SU-DHL-6 (cell line): ENCODE measurements around the gene HCN4.

ENCODE experiments used
- H2AFZ ChIP-seq: fragments of 200-600 bp; sonication (generic); 2 replicates; pipeline ENCODE4 v1.6.1; 2014; ENCODE audit warnings: low read depth, mild to moderate bottlenecking, moderate library complexity, mixed read lengths, antibody characterized with exemption, low read length; ENCODE audit not compliant: severe bottlenecking
- H3F3A ChIP-seq: fragments of 200-600 bp; shearing (Covaris generic); 2 replicates; pipeline ENCODE4 v1.6.0; 2016; ENCODE audit warnings: antibody characterized with exemption, mild to moderate bottlenecking; ENCODE audit not compliant: insufficient read depth
- H3K27ac ChIP-seq: fragments of 200-600 bp; sonication (generic); 2 replicates; pipeline ENCODE4 v1.5.1; 2016; ENCODE audit warnings: low read depth, mild to moderate bottlenecking, low read length, moderate library complexity, mixed read lengths
- H3K27me3 ChIP-seq: fragments of 200-600 bp; sonication (generic), shearing (Covaris generic); 2 replicates; pipeline ENCODE4 v1.6.0; 2014; ENCODE audit warnings: mild to moderate bottlenecking, low read length
- H3K36me3 ChIP-seq: fragments of 200-600 bp; sonication (generic); 2 replicates; pipeline ENCODE4 v1.6.1; 2014; ENCODE audit warnings: mild to moderate bottlenecking, low read length, mixed read lengths
- H3K4me2 ChIP-seq: fragments of 300-600, 200-600 bp; shearing (Covaris generic), sonication (generic); 2 replicates; pipeline ENCODE4 v1.6.0; 2014; ENCODE audit warnings: low read length, low read depth, mild to moderate bottlenecking; ENCODE audit not compliant: poor library complexity, severe bottlenecking
- H3K4me3 ChIP-seq: fragments of 200-600 bp; sonication (generic); 2 replicates; pipeline ENCODE4 v1.5.1; 2014; ENCODE audit warnings: antibody characterized with exemption, low read length, mild to moderate bottlenecking, mixed read lengths; ENCODE audit not compliant: insufficient read depth, poor library complexity, severe bottlenecking
- H3K79me2 ChIP-seq: fragments of 200-600 bp; sonication (generic); 2 replicates; pipeline ENCODE4 v1.6.1; 2014; ENCODE audit warnings: mild to moderate bottlenecking, low read length, moderate library complexity; ENCODE audit not compliant: insufficient read depth
- H3K9ac ChIP-seq: fragments of 200-600 bp; sonication (generic); 2 replicates; pipeline ENCODE4 v1.7.0; 2014; ENCODE audit warnings: mild to moderate bottlenecking, low read length
- H3K9me2 ChIP-seq: fragments of 200-600 bp; sonication (generic); replicated peaks from 2 replicates; pipeline ENCODE4 v1.6.1; 2014; ENCODE audit warnings: low read length; ENCODE audit not compliant: insufficient read depth
- H3K9me3 ChIP-seq: fragments of 200-600 bp; sonication (generic); 2 replicates; pipeline ENCODE4 v1.6.1; 2014; ENCODE audit warnings: low read length, mixed read lengths; ENCODE audit not compliant: insufficient read depth
- H4K20me1 ChIP-seq: fragments of 200-600 bp; sonication (generic); 2 replicates; pipeline ENCODE4 v1.6.1; 2014; ENCODE audit warnings: low read depth, mild to moderate bottlenecking, antibody characterized with exemption, low read length, moderate library complexity, mixed read lengths
- EZH2phosphoT487 ChIP-seq: fragments of 200-600 bp; sonication (generic), shearing (Covaris generic); conservative IDR thresholded peaks from 2 replicates; pipeline ENCODE4 v1.6.1; 2018; ENCODE audit warnings: mild to moderate bottlenecking, antibody characterized with exemption, low read length, moderate library complexity, mixed read lengths
- TF ChIP-seq, protein P1 (sequence below): fragments of 200-600 bp; sonication (generic); IDR thresholded peaks from one replicate; pipeline ENCODE4 v1.5.1; 2017; ENCODE audit warnings: antibody characterized with exemption, mild to moderate bottlenecking, low read length, moderate library complexity; ENCODE audit not compliant: insufficient read depth, poor library complexity, severe bottlenecking

Gene HCN4

GRCh38 chr15:73357999-73358665, 10.6 kb downstream of the HCN4 start:
- Histone ChIP-seq H3K9me2 (no peaks in the 10 kb centered on the region), H3K9me3 (no peaks in the 10 kb centered on the region), H3K27me3 (no peaks in the 10 kb centered on the region), H3K36me3 (no peaks in the 10 kb centered on the region), H3F3A (no peaks in the 10 kb centered on the region), H3K79me2 (no peaks in the 10 kb centered on the region), H3K4me2 (no peak overlapping the region), H4K20me1 (no peaks in the 10 kb centered on the region), H2AFZ (no peak overlapping the region), H3K9ac (no peak overlapping the region), H3K27ac (no peak overlapping the region), H3K4me3 (no peak overlapping the region)
- TF ChIP-seq, protein P1, sequence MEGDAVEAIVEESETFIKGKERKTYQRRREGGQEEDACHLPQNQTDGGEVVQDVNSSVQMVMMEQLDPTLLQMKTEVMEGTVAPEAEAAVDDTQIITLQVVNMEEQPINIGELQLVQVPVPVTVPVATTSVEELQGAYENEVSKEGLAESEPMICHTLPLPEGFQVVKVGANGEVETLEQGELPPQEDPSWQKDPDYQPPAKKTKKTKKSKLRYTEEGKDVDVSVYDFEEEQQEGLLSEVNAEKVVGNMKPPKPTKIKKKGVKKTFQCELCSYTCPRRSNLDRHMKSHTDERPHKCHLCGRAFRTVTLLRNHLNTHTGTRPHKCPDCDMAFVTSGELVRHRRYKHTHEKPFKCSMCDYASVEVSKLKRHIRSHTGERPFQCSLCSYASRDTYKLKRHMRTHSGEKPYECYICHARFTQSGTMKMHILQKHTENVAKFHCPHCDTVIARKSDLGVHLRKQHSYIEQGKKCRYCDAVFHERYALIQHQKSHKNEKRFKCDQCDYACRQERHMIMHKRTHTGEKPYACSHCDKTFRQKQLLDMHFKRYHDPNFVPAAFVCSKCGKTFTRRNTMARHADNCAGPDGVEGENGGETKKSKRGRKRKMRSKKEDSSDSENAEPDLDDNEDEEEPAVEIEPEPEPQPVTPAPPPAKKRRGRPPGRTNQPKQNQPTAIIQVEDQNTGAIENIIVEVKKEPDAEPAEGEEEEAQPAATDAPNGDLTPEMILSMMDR, result no peak
- TF ChIP-seq EZH2phosphoT487, result no peak

DNA sequence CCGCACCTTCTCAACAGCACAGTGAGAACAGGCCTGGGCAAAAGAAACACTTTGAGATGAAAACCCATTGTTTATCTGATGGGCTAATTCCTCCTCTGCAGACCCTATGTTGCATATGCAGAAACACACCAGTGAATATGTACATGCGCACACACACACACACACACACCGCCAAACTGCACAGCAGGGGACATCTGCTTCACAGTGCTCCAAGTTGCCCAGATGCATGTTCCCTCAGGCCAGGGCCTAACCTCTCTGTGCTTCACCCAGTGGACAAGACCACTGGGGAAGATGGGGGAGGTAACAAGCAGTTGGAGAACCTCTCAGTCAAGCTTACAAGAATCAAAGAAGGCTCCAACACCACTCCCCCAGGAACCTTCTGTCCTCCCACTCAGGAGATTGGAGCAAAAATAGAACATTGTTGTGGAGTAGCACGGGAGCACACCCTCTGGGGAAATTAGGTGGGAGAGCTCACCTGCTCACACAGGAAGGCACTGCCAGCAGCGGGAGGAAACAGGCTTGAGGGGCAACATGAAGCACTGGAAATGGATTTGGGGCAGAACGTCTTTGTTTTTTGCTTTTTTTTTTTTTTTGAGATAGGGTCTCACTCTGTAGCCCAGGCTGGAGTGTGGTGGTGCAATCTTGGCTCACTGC, 13.0 kb downstream of the HCN4 start:
- H4K20me1 ChIP-seq, result no peaks in the 10 kb centered on the region
- H2AFZ ChIP-seq, result no peak overlapping the region
- no peaks in the 10 kb centered on the region for H3F3A ChIP-seq
- H3K9me2 ChIP-seq, result no peaks in the 10 kb centered on the region
- no peaks in the 10 kb centered on the region for H3K36me3 ChIP-seq
- TF ChIP-seq, protein P1, result no peak
- no peak for TF ChIP-seq EZH2phosphoT487
- H3K4me2 ChIP-seq, result no peak overlapping the region
- no peaks in the 10 kb centered on the region for H3K27me3 ChIP-seq
- no peak overlapping the region for H3K9ac ChIP-seq
- H3K4me3 ChIP-seq, result no peak overlapping the region
- H3K9me3 ChIP-seq, result no peaks in the 10 kb centered on the region
- no peak overlapping the region for H3K27ac ChIP-seq
- H3K79me2 ChIP-seq, result no peaks in the 10 kb centered on the region

- H3K27ac ChIP-seq, result no peak overlapping the region
- H2AFZ ChIP-seq, result no peak overlapping the region
- H3K4me2 ChIP-seq, result no peak overlapping the region
- H3K36me3 ChIP-seq, result no peaks in the 10 kb centered on the region
- H3K79me2 ChIP-seq, result no peaks in the 10 kb centered on the region
- no peaks in the 10 kb centered on the region for H3F3A ChIP-seq
- no peak overlapping the region for H3K9ac ChIP-seq
- H3K9me2 ChIP-seq, result no peaks in the 10 kb centered on the region
- H3K9me3 ChIP-seq, result no peaks in the 10 kb centered on the region
- no peak overlapping the region for H3K4me3 ChIP-seq
- no peak for TF ChIP-seq EZH2phosphoT487
- TF ChIP-seq, protein P1, result no peak
- H3K27me3 ChIP-seq, result no peaks in the 10 kb centered on the region
- no peaks in the 10 kb centered on the region for H4K20me1 ChIP-seq
Measured at GRCh38 chr15:73354241-73354640, 14.5 kb downstream of the HCN4 start.
